Fibroblast of skin of scalp (primary cell): ENCODE results near the gene KRT77.
"Not testable (repeated sequence)": the region's sequence is repeated elsewhere in the genome, so short reads cannot be mapped to it uniquely, and the experiment has no call there.

Experiments
- DNase-seq: peaks from one replicate; pipeline ENCODE4 v3.0.0-alpha.2; 2013

Gene KRT77

DNA sequence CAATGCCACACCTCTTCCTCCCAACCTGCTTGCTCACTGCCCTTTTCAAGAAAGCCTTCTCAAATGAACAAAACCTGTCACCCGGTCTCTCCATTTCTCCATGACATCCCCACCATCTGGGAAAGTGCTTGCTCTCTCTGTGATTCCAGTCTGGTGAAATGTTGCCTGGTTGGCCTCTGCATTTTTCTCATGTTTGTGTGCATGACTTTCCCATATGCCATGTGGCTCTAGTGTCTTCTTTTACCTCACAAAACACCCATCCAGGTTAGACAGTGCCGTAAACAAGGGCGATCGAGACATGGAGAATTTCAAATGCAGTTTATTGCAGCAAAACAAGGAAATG lies 28.9 kb downstream of the KRT77 start:
- DNase-seq, result no peak

DNA sequence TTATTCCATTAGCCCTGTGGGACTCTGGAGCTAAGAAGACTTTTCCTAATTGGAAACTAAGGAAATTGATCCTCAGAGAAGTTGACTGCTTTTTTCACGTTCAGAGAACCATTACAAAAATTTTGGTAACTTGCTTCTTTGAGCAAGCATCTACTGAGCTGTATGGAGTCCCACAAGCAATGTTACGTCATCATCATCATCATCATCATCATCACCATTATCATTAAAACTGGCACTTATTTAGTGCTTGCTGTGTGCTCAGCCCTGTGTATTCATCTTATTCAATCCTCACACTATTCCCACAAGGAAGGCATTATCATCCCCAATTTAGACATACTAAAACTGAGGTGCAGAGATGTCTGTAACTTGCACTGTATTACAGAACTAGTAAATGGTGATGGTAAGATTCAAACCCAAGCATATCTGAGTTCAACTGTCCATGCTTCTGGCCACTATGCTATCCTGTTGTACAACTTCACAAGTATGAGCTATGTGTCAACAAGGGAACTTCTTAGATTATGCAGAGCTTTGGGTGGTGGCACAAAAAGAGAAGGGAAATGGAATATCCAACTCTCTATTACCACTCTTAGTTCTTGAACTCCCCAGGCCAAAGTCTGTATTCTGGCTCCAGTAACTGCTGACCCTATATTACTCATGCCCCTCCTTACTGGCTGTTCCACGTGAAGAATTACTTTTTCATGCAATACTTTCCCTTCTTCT lies 29.5 kb downstream of the KRT77 start:
- DNase-seq, result no peak

GRCh38 chr12:52673217-52673616 lies 30.1 kb downstream of the KRT77 start:
- no peak for DNase-seq

DNA sequence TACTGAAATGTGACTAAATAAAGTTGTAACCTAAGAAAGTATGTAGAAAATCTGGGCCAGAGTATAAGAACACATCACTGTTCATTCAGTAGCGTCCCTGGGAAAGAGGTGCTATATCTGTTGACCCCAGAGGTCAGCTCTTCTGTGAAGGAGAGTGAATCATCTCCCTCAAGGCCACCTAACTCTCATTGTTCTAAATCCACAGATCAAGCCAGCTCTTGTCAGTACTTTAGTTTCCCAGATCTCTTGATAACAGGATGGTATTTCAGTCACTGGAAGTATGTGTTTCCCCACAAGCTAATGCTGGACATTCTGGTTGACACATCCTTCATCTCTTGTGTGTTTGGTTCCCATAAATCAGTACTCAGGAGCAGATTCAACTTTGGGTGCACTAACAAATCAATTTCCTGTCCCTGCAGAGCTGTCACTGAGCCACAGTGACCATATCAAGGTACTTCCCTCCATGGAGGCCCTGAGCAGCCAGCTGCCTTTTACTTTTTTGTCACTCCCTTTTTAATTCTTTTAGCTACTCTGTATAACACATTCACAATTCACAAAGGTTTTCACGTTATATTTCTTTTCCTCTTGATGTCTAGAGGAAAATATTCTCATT lies 30.9 kb downstream of the KRT77 start:
- DNase-seq, result no peak

GRCh38 chr12:52670961-52671360 lies 32.4 kb downstream of the KRT77 start:
- no peak for DNase-seq

DNA sequence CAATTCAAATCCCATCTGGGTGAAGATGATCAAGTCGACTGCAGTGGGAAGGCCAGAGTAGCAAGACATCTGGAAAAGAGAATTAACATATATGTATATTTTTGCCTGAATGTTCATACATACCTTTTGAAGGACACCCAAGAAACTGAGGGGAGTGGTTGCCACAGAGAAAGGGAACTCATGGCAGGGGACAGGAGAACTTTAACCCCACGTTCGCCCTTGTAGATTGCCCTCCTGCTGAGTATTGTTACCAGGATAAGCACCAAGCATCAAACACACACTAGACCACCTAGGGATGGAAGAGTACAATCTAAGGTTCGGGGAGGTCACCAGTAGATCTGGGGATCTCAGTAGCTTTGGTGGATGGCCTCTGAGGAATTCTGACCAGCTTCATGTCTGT lies 32.8 kb downstream of the KRT77 start:
- no peak for DNase-seq

DNA sequence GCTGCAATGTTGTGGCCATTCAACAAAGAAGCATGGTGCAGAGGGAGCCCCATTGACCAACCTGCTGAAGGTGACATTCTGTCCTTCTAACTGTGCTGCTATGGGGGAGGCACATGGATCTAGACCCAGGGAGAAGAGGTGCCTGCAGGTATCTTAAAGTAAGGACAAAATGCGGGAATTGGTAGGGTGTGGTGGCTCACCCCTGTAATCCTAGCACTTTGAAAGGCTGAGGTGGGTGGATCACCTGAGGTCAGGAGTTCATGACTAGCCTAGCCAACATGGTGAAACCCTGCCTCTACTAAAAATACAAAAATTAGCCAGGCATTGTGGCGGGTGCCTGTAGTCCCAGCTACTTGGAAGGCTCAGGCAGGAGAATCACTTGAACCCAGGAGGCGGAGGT lies 33.4 kb downstream of the KRT77 start:
- not testable (repeated sequence) for DNase-seq

DNA sequence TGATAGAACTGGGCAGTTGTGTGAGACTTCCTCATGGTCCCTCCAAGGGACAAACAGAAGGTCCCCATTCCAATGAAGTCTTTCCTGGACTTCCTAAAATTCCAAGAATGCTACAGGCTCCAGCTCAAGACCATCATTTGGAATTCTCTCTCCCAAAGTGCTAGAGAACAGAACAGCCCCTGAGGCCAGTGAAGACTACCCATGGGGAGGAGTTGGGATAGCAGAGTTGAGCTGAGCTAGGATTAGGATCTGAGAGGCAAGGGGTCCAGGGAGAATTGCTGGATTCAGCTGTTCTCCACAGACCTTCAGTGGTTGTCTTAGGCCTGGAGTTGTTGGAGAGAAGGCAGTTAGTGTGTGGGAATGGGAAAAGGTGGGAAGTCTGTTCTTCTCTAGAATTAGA lies 33.9 kb downstream of the KRT77 start:
- no peak for DNase-seq

DNA sequence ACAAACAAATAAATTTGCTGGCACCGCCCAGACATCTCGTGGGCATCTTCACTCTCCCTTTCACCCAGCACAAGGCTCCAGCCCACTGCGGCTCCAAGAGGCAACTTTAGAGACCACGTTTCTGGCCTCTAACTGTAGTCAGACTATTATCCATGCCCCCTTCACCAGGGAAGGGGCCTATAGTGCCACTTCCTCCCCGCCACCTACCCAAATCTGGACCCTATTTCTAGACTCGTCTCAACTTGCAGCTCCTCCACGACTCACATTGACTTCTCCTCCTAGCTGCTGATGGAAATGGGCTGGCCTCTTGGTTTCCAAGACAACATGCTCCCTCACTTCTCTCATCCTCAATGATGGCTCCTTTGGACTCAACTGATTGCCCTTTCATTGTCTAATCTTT lies 35.4 kb downstream of the KRT77 start:
- no peak for DNase-seq

DNA sequence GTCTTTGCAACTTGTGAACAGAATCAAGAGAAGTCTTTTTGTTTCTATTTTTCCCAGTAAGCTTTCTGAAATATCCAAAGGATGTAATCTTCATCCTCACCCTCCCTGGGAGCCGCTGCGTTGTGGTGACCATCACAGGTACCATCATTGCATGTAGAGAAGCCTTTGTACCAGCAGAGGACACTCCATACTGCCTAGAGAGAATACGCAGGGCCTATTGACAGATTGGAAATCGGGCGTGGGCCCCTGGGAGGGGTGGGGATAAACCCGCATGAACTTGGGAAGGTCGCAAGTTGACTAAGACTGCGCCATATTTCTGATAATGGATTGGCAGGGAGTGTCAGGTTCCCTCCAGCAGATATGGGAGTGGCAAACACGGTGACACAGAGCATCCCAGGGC lies 35.8 kb downstream of the KRT77 start:
- no peak for DNase-seq

GRCh38 chr12:52666471-52666870 lies 36.9 kb downstream of the KRT77 start:
- DNase-seq, result no peak

GRCh38 chr12:52663420-52663819 lies 39.9 kb downstream of the KRT77 start:
- no peak for DNase-seq

GRCh38 chr12:52662918-52663229 lies 40.5 kb downstream of the KRT77 start:
- no peak for DNase-seq

GRCh38 chr12:52662093-52662917 lies 41.0 kb downstream of the KRT77 start:
- DNase-seq, result no peak

DNA sequence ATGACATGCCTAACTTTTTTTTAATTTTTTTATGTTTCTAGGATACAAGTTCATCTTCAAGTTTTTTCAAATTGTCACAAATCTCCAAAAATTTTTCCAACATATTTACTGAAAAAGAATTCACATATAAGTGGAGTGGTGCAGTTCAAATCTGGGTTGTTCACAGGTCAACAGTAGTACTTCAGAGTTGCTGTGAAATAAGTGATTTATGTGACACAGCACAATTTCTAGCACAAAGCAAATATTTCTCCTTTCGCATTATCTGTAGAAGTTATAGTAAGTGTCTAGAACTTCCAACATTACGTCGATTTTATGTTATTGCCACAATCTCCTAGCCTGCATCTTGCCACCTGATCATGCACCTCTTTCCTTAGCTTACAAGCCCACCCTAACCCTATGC lies 41.7 kb downstream of the KRT77 start:
- no peak for DNase-seq

- no peak for DNase-seq
Measured at GRCh38 chr12:52660934-52661499, 42.3 kb downstream of the KRT77 start.

- no peak for DNase-seq
Measured at GRCh38 chr12:52659951-52660350, 43.4 kb downstream of the KRT77 start.

- no peak for DNase-seq
Measured at GRCh38 chr12:52659395-52659794, 43.9 kb downstream of the KRT77 start.

- no peak for DNase-seq
Measured at GRCh38 chr12:52658196-52658595, 45.1 kb downstream of the KRT77 start.

DNA sequence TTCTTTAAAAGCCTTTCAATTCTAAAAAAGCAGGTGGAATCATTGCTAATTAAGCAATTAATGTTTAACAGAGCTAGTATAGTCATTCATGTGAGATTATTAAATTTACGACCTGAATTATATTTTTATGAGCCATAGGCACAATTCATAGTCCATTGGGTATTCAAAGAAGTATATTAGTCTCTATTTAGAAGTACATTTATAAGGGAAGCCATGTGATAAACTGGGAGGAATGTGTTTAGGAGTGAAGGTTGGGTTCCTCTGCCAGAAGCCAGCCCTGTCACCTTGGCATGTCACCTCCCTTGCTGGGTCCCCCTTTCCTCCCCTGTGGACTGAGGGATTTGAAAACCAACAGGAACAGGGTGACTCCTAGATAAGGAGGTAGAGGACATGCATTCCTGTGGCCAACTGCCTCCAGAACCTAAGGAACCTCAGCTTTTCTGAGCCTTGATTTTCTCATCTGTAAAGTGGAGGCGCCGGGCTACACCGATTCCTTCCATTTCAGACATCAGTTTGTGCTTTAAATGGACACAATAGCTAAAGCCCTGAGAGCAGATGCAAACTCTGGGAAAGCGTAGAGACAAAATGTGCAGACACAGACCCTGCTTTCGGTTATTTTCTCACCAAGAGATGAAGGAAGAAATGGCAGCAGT lies 45.9 kb downstream of the KRT77 start:
- DNase-seq, result no peak

DNA sequence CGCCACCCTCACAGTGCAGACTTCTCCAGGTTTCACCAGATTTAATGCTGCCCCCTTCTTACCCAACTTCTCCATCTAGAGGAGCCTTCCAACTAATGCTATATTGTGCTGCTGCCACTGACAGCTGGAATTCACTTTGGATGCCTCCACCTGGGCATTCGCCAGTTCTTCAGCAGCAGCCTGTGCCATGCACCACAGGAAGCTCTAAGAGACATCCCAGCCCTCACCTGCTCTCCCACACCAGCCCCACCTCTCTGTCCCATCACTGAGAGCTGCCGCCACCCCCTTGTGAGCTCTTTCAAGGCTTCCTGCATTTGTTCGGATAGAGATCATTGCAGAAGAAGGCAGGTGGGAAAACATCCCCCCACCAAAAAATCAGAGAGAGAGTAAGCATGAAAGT lies 46.7 kb downstream of the KRT77 start:
- DNase-seq, result no peak

- DNase-seq, result no peak
Measured at GRCh38 chr12:52655720-52656124, 47.6 kb downstream of the KRT77 start.

- peak; percentile 13 for DNase-seq
Measured at GRCh38 chr12:52655251-52655650, 48.1 kb downstream of the KRT77 start.
